HG02852 (cell line): Measurements from ENCODE around the gene IGFBPL1.
A peak's percentile ranks its signal among the peaks of the same experiment; 100 is the strongest.
"Not testable (repeated sequence)": the region's sequence is repeated elsewhere in the genome, so short reads cannot be mapped to it uniquely, and the experiment has no call there.

Experiments
- ATAC-seq: cut with Tn5 transposase; IDR thresholded peaks from one replicate; pipeline ENCODE4 v1.9.1; 2021; ENCODE audit warnings: mild to moderate bottlenecking, moderate library complexity; ENCODE audit not compliant: unreplicated experiment

IGFBPL1 gene

DNA sequence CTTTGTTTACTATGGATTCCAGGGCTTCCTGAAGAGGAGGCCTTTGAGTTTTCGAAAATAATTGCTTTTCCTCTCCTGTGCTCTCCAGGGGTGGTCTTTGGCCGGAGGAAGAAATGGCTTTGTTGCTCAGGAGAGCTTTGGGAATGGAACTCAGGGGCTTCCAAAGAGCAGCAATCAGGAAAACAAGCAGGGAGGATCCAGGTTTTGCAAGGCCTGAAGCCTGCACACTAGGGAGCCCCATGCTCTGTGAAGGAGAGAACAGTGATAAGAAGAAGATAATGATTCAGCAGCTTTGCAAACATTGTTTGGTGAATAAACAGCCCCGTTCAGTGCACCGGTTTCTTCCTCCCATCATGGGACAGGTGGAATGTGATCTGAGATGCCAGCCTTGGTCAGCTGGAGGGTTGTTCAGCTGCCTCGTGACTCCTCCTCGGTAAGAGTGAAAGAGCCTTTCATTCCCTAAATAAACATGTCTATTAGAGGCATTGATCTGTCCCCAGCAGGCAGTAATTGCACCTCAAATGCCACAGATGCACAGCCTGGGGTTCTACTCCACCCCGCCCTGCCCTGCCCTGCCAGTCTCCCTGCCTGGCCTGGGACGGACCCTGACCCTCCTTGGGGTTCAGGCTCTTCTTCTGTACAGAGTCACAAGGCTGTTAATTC, 43.3 kb downstream of the IGFBPL1 start:
- ATAC-seq = no peak

DNA sequence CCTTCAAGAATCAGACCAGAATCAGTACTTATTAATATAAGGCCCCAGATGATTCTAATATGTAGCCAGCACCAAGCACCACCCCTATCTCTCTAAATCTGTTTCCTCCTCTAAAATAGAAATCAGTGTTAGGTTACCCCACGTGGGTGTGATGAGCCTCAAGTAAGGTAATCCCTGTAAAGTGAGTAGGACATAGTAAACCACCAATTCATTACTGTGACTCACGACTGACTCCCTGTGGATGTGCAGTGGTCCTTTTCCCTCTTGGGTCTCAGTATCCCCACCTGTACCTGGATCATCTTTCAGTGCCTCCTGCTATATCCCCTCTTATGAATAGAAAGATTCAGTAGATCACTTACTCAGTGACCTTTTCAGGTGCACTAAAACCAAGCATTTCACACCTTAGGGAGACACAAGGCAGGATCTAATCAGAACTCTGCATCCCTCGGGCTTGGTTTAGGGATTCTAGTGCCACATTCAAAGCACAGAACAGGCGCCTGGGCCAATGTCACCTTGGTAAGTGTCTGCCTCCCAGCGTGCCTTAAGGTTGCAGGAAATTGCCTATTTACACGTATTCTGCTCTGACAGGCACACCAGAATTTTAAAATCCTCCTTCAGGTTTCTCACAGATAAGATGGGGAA, 43.9 kb downstream of the IGFBPL1 start:
- no peak for ATAC-seq

DNA sequence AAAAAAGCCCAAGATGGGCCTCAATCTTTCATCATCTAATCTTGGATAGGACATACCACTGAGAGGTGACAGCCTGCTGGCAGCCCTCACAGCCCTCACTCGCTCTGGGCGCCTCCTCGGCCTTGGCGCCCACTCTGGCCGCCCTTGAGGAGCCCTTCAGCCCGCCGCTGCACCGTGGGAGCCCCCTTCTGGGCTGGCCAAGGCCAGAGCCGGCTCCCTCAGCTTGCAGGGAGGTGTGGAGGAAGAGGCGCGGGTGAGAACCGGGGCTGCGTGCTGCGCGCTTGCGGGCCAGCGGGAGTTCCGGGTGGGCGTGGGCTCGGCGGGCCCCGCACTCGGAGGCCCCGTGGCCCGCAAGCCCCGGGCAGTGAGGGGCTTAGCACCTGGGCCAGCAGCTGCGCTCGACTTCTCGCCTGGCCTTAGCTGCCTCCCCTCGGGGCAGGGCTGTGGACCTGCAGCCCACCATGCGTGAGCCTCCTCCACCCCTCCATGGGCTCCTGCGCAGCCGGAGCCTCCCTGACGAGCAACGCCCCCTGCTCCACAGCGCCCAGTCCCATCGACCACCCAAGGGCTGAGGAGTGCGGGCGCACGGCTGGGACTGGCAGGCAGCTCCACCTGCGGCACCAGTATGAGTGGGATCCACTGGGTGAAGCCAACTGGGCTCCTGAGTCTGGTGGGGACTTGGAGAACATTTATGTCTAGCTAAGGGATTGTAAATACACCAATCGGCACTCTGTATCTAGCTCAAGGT, 46.7 kb downstream of the IGFBPL1 start:
- ATAC-seq = not testable (repeated sequence)

DNA sequence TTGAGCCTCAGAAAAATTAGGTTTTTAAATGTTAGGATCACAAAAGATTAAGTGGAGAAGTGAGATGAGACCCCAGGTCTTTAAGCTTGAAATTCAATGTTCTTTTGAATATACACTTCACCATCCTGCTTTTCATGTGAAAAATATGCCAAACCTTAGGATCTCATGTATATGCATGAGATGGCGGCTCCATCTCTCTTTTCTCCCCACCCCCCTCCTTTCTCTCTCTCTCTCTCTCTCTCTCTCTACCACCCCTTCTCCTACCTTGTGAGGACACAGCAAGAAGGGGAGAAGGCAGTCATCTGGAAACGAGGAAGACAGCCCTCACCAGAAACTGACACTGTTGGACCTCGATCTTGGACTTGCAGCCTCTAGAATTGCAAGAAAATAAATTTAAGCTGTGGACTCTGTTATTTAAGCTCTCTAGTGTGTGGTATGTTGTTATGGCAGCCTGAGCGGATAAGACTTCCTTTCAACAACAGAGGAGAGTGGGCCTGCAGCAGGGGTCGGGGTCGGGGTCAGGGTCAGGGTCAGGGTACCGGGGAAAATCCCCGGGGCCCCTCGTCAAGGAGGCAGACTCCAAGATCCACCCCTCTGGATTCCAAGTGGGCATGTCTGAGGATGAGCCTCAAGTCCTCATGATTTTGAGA, 48.1 kb downstream of the IGFBPL1 start:
- no peak for ATAC-seq

DNA sequence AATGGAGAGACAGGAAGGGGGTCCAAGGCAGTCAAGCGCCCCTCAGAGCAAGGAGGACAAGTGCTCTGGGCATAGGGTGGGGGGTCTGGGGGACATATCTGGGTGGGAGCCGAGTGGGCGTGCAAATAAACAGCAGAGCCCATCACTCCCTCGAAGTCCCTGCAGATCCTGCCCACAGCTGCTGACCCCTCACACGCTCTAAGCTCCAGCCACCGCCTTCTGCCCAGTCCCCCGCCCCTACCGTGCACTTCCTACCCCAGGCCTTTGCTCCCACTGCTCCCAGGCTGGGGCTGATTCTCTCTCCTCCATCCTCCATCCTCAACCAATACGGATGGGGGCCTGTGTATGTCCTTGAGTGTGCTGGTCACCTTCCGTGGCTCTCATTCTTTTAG, 48.7 kb downstream of the IGFBPL1 start:
- no peak for ATAC-seq

DNA sequence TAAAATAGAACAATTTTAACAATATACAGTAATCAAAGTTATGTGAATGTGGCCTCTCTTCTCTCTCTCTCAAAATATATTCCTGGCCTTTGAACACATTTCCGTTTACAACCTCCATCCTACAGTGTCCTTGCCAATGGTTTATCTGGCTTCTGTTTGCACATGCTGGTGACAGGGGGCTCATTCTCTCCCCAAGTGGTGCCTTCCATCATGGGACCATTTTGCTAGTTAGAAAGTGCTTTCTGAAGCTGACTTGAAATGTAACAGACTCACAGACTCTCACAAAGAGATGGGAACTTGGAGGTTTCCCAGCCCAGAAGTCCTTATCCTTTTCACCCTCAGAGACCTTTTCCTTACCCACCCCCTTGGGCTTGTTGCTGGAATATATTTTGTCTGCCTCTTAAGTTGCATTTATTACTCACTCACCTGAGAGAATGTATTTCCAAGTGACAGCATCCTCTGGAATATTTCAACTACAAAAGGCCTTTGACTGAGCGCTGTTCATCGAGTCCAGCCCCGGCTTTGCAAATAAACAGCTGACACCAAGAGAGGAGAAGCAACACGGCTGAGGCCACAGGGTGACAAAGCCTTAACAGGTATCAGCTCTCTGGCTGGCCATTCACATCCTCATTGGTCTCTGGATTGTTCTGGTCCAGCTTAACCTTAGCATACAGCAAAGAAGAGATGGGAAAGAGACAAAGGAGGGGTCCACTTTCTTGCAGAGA, 49.2 kb downstream of the IGFBPL1 start:
- no peak for ATAC-seq

DNA sequence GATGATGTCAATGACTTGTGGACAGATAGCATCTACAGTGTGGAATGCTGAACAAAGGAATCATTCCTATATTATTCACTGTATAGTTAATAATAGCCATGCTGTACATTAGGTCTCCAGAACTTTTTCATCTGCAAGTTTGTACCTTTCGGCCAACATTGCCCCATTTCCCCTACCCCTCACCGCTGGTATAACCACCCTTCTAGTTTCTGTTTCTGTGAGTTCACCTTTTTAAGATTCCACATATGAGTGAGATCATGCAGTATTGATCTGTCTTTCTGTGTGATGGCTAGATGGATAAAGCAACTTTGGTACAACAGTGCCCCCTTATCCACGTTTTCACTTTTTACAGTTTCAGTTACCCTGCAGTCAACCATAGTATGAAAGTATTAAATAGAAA, 50.6 kb downstream of the IGFBPL1 start:
- no peak for ATAC-seq

DNA sequence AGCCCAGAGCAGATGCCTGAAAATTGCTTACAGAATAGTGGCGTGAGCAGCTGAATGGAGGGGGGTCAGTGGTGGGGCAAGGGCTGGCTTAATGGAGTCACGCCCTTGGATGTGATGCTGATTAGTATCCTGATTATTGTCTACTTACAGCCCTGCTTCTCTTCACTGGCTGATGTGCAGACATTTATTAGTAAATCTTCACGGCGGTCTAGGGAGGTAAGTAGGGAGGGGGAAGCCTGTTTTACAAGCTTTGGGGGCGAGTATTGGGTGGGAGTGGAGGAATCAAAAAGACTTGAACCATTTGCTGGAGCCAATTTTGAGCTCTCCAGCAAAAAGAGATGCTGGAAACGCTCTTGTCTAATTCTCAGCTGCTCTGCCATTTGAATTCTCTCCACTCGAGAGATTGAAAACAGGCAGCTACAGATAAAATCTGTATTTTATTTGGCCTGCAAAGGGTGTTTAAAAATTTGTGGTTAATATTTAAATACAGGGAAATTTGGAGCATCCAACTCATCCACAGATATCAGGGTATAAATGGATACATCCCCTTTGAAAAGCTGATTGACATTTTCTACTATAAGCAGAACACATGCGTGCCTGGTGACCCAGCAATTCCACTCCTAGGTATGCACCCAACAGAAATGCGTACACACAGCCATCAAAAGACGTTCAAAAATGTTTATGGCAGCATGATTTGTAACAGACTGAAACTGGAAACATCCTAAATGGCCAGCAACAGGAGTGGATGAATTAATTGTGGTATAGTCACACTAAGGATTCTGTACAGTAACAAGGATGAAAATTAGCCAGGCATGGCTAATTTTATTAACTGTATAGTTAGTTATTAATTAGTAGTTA, 51.3 kb downstream of the IGFBPL1 start:
- ATAC-seq = no peak

DNA sequence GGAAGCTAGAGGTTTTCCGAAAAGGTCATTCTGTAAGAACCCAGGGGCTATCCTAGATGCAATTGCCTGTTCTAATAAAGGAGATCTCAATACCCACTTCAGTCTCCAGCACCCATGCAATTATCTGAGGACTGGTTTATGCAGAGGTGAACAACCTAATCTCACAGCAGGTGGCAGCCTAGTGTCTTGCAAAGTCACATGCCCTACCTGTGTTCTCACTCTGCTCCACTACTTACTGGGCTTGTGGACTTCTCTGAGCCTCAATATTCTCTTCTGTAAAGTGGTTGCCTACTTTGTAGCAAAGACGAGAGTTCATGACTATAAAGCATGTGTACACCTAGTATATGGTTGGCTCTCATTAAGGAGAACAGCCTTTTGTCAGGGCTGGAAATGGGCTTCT, 52.8 kb downstream of the IGFBPL1 start:
- no peak for ATAC-seq

DNA sequence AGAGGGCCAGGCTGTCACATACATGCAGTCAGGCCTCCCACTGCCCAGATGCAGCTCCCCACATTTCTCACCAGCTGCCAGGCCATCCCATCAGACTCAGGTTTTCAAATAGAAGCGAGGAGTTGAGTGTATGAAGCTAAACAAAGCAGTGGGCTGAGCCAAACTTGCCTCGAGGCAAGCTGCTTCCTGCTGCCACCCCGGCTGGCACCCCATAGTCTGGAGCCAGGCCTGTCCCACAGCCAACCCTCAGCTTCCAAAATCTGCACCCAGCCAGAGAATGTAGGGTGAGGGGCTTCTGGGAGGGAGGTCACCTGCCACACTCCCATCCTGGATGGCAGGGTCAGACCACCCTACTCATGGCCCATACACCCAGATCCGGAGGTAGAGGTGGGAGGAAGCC, 54.1 kb downstream of the IGFBPL1 start:
- no peak for ATAC-seq

DNA sequence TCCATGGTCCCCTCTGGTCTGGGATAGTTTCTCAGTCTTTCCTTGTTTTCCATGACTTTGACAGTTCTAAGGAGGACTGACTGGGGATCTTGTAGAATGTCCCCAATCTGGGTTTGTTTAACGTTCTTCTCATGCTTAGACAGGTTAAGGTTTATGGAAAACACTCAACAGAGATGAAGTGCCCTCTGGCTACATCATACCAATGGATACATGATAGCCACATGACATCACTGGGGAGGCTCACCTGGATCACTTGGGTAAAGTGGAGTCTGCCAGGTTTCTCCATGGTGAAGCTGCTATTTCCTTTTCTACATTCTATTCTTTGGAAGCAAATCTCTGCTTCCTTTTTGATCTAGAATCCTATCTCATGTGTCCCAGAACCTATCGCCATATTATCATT, 55.5 kb downstream of the IGFBPL1 start:
- no peak for ATAC-seq

DNA sequence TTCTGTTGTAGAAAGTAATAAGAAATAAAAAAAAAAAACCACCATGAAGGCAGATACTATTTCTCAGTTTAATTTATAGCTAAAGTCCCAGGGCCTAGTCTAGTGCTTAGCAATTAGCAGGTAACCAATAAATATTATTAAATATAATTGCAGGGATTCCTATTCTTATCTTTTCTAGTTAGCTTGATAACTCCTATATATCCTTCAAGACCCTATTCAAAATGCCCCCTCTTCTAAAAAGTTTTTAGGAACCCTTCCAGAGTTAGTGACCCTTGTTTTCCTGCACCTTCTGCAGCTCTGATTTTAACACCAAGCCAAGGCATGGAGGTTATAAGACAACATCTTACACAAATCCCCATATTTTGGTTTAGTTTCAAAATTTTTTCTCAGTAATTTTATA, 56.4 kb downstream of the IGFBPL1 start:
- ATAC-seq = no peak

DNA sequence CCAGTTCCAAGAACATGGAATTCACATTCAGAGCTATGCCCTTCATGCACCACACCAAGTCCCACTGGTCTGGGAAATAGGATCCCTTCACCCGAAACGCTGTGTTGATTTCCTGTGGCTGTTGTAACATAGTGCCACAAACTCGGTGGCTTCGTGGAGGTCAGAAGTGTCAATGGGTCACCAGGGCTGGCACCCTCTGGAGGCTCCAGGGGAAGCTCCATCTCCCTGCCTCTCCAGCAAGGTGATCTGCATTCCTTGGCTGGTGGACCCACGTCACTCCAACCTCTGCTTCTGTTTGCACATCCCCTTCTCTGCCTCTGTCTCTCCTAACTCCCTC, 60.7 kb downstream of the IGFBPL1 start:
- no peak for ATAC-seq

DNA sequence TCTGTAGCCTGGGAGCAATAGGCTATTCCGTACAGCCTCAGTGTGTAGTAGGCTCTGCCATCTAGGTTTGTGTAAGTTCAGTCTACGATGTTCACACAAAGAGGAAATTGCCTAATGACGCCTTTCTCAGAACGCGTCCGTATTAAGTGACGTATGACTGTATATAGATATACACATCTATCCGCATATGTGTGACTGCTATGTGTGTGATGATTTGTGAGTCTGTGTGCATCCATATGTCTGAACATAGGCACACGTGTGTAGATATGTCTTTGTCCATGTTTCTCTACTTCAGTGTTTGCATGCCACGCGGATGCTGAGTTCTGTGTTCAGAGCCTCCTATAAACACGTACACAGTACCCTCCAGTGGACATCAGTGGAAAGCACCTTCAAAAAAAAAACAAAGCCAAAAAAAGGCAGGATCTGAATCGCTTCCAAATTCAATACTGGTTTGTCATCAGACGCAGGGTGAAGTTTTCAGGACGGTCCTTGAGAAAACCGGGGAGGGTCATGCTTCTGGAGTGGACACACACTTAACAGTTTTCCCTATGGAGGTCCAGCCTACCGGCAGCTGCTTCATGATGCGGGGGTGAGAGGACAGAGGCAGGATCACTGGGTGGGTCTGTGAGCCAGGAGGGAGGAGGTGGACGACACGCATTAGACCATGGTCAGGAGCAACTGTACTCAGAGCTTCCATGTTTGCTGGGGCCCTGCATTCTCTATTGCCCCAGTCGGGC, 61.2 kb downstream of the IGFBPL1 start:
- ATAC-seq = peak; percentile 61

DNA sequence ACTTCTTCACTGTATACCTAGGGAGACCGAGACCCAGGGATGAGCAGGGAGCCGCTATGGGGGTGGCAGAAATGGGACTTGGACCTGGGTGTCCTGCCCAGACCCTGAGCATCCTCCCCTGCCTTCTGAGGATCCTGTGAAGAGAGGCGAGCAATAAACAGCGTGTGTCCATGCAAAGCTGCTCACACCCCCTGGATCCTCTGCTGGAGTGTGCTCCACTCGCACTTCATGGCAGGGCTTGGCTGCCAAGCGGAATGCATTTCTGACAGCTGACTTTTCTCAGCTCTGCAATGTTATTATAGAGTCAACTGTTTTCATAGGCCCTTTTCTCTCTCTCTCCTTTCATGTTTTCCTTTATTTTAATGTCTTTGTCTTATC, 62.8 kb downstream of the IGFBPL1 start:
- ATAC-seq = no peak

DNA sequence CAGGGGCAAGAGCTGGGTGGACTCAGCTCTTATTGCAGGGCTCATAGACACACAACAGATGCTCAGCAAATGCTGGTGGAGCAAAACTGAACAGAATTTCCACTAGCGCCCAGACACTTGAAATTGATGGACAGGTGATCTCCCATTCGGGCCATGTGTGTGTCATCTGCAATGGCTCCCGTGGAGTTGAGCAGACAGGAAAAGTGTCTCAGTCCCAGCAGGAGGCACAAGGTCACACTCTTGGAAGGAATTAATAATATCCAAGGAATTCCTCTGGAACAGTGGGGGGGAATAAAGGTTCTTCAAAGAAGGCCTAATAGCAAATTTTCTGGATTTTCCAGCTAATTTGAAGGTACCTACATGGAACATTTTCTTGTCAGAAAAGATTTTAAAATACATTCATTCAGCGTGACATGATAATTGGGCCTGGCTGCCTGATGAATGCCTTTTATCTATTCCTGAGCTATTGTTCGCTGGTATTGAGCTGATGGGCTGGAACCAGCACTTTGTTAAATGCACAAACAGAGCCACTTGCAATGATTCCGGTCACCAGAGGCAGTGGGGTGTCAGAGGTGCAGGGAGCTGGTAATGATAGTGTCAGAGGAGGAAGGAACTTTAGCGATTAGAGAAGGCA, 63.3 kb downstream of the IGFBPL1 start:
- no peak for ATAC-seq

DNA sequence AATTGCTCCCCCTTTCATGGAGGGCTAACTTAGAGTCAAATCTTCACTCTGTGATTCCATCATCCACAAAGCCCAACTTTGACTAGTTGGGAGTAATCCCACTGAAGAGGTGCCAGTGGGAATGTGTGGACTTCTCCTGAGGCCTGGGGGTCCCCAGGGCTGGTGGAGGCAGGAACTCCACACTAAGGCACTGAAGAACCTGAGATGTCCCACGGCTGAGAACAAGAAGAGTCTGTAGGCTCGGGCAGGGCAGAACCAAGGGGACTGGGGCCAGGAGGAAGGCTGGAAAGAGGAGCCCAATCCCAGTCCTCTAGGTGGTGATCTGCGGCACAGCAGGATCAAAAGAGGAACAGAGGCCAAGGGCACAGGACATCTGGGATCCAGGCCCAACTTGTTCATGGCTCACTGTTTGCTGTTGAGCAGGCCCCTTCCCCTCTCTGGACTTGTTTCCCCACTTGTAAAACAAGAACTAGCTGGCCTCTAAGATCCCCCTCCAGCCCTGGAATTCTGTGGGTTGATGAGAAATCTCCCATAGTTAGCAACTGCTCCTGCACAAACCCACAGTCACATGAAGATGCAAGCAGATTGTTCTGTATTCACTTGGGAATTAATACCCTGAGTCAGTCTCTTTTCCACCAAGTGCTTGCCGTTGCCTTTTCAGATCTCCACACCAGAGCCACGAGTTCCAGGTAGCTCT, 64.4 kb downstream of the IGFBPL1 start:
- ATAC-seq = no peak

DNA sequence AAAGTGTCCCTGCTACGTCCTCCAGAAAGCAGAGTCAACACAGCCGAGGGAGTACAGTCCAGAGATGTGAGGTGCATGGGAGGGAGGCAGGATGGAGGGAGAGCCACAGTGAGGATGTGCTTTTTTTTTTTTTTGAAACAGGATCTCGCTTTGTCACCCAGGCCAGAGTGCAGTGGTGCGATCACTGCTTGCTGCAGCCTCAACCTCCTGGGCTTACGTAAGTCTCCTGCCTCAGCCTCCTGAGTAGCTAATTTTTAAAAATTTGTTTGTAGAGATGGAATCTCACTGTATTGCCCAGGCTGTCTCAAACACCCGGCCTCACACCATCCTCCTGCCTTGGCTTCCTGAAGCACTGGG, 65.0 kb downstream of the IGFBPL1 start:
- no peak for ATAC-seq
